SKM-1 (cell line): ENCODE data around the gene PALD1.
A peak's percentile ranks its signal among the peaks of the same experiment; 100 is the strongest.
"Not testable (repeated sequence)": the region's sequence is repeated elsewhere in the genome, so short reads cannot be mapped to it uniquely, and the experiment has no call there.

ENCODE experiments used
- DNase-seq: peaks from one replicate; lab custom pipeline; 2025; ENCODE audit not compliant: unreplicated experiment; lab: John Stamatoyannopoulos, UW

Gene PALD1

GRCh38 chr10:70600512-70601395, 122.2 kb downstream of the PALD1 start:
- DNase-seq, result no peak

DNA sequence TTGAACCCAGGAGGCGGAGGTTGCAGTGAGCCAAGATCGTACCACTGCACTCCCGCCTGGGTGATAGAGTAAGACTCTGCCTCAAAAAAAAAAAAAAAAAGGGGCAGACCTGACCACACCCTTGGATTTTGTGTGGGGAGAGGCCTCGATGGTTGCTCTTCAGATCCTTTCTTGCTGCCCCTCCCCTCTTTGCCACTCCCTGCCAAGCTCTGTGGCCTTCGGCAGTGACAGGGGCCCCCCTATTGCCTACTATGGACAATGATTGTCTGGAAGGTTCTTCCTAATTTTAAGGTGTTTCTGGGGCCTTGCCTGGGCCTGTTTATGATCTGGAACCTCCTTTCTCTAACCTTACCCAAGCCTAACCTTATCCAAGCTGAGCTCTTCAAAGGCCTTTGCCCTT, 123.2 kb downstream of the PALD1 start:
- no peak for DNase-seq

DNA sequence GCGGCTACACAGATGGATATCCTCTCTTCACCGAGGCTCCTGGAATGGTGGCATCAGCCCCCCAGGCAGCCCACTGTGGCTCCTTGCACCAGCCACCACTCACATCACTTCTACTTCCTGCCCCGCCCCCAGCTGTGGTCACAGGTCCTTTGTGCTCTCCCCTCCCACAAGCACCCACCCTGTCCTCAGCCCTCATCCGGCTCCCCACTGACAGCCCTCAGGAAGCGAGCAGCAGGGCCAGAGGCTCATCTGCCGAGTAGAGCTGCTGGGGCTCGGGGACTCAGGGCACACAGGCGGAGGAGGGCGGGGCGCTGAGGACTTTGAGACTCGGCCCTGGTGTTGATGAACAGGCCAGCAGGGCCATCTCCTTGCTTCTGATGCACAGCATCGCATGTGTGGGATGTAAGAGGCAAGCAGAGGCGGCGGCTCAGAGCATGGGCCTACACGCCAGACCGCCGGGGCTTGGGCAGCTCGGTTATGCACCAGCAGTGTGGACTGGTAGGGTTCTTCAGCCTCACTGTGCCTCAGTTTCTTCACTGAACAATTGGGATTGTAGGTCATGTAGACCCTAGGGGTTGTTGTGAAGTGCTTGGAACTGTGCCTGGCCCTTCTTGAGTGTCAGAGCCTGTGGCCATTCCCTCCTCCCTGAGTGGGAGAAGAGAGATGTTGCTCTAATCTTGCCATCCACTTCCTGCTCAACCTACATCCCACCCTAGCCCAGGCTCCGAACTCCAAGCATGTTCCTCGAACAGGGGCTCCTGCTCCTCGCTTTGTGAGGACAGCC, 124.3 kb downstream of the PALD1 start, which contains the start of gene PRF1:
PRF1 (minus strand) TSS at position 77 of the 784 bp plus-strand sequence. CDS start 1,839 bp downstream, outside the sequence.
- DNase-seq, result no peak

GRCh38 chr10:70603449-70603801, 124.9 kb downstream of the PALD1 start:
- no peak for DNase-seq

- DNase-seq, result no peak
These were observed 125.5 kb downstream of the PALD1 start for GRCh38 chr10:70604106-70604505.

DNA sequence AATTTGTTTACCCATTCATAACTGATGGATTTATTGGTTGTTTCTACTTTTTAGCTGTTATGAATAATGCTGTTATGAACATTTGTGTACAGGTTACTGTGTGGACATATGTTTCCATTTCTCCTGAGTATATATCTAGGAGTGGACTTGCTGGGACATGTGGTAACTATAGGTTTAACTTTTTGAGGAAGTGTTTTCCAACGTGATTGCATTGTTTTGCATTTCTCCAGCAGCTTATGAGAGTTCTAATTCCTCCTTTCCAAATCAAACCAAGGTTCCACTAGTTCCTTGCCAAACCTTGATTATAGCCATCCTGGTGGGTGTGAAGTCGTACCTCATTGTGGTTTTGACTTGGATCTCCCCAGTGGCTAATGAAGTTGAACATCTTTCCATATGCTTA, 126.6 kb downstream of the PALD1 start:
- peak; percentile 26 for DNase-seq

DNA sequence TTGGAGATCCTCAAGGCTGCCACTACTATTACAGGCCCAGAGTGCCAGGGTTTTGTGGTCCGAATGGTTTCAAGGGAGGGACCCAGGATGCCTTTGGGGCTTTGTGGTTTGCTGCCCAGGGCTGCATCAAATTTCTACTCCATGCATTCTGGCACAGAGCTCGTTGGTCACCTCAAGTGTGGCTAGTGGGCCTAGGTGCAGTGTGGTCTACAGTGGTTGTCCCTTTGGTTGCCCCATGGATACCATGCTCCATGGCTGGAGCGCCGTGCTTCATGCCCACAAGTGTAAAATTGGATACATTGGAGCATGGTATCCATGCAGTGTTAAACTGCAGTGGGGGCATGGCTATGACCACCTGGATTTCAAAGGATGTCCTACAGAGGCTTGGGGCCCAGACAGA, 129.4 kb downstream of the PALD1 start:
- DNase-seq, result no peak

DNA sequence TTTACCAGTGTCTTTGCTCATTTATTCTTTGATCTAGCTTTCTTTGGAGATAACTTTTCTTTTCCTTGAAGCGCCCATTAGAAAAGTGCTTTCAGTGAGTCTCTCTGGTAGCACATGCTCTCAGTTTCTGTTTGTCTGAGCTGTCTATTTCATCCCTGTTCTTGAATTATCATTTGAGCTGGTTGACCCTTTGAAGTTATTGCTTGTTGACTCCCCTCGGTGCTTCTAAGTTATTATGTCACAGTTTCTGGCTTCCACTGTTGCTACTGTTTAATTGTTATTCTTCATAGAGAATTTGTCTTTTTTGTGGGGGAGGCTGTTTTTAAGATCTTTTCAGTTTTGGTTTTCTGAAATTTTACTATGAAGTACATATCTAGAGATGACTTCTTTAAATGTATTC, 135.4 kb downstream of the PALD1 start:
- no peak for DNase-seq

DNA sequence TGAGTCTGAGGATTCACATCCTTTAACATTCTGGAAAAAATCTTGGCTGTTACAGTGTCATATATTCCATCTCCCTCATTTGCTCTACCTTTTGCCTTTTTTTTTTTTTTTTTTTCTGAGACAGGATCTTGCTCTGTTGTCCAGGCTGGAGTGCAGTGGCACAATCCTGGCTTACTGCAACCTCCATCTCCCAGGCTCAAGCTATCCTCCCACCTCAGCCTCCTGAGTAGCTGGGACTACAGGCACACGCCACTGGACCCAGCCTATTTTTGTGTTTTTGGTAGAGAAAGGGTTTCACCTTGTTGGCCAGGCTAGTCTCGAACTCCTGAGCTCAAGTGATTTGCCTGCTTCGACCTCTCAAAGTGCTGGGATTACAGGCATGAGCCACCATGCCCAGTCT, 135.8 kb downstream of the PALD1 start:
- DNase-seq, result not testable (repeated sequence)

GRCh38 chr10:70615211-70615610, 136.6 kb downstream of the PALD1 start:
- DNase-seq, result no peak

DNA sequence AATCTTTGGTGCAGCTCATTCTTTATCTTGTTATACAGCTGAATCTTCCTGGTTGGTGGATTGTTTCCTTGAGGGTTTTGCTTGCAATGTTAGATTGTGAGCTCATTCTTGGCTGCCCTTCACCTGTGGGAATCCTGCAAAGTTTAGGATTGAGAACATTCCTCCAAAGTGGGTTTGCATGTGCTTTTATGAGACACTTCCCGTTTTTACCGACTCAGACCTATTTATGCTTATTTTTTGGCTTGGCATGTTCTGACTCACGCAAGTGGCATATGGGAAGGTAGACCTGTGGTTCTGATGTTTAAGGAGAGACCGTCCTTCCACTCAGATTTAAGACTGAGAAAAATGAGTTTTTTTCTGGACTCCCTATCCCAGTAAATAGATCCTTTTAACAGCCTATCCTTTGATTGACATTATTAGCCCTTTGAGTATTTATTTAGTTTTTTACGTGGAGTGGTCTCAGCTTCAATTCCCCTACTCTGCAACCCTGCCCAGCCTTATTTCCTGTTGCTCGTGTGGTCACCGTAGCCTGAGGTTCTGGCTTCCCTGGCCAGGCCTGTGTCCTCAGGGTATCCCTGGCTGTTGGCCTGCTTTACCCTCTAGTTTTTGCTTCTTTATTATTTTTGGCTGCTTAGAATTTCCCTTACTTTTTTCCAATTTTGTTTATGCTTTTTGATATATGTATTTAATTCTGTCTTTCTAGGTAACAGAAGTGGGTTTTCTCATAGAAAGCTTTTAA, 137.4 kb downstream of the PALD1 start:
- DNase-seq, result peak; percentile 21

- no peak for DNase-seq
These were observed 138.2 kb downstream of the PALD1 start for GRCh38 chr10:70616761-70617160.
